KG1 (cell line): Measurements from ENCODE around the gene FAM120AOS.

Experiments
- DNase-seq: peaks from one replicate; lab custom pipeline; 2025; lab: John Stamatoyannopoulos, UW

Gene FAM120AOS

DNA sequence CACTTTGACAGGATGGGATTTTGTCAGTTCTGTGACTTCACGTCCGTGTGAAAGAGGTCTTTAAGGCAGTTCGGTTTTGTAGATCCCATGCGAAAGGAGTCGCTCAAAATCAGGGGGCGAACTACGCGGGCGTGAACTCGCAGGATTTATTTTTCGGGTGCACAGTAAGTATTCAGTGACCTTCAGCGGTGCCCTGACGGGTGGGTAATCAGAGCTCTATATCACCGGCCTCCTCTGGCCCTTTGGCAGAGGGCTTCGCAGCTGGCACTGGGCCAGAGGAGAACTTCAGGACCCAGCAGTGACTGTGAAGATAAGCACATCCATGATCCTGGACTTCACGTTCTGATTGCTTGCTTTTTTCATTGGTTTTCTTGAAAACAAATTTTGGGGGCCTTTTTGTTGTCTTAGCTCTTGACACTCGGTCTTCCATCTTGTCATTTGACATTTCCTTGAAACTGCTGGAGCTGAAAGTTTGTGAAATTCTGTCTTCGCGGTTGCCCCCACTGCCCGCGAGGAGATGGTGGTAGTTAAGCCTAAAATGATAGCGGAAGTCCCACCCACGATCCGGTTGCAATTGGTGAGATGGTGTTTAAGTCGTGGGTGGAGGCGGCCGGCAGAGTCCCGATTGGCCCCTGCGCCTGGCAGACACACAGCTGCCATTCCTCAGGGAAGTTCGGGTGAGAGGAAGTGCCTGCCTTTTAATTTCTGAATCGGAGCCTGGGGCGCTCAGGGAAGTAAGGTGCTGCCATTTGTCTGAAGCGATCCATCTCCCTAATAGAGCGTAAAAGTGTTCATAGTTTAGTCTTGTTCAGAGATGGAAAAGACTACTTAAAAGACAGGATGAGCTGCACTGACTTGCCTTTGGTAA is at the start of gene FAM120AOS:
Gene FAM120AOS (minus strand): TSS at position 535 of the 868 bp plus-strand sequence. CDS start 872 bp downstream, outside the sequence.
- peak; percentile 71 for DNase-seq

DNA sequence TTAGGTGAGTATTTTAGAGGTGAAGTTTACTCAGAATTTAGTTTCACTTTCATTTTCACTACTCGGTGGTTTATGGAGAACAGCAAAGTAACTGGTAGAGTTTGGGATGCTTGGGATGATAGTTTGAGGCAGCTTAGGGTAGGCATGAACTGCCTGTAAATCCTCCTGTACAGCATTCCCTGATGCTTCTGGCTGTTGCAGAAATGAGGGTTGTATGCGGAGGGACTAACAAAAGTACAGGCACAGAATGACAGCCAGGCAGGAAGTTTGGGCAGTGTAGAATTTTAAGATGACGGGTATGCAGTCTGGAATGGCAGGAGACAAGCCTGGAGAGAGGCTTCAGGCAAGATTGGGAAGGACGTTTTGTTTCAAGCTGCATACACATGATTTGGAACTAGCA is 48.0 kb upstream of the FAM120AOS start:
- DNase-seq: no peak

DNA sequence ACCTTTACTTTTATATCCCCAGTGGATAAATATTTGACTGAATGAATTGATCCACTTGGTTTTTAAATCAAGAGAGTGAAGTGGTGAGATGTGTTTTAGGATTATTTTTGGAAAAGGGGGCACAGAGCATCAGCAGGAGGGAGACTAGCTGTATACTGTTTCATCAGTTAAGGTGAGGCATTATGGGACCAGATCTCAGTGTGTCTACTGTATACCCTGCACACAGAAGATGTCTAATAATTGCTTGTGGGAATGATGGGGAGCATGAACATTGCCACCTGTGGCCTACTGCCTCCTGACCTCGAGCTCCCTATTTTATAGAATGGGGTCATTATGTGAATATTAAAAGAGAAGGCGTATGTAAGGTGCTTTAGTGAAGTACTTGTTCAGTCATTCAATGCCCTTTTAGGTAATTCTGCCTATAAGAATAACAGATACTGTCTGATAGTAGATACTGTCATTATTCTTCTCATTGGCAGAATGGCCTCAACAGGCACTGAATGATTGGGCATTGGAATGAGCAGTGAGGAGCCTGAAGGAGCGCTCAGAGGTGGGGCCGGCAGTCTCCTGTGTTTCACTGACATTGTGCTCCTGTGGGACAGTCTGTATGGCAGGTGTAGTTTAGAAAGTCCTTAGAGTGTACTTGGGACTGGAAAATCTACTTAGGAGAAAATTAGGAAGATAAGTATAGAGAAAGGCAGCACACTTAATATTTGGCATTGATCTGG is 47.4 kb upstream of the FAM120AOS start:
- DNase-seq: no peak

DNA sequence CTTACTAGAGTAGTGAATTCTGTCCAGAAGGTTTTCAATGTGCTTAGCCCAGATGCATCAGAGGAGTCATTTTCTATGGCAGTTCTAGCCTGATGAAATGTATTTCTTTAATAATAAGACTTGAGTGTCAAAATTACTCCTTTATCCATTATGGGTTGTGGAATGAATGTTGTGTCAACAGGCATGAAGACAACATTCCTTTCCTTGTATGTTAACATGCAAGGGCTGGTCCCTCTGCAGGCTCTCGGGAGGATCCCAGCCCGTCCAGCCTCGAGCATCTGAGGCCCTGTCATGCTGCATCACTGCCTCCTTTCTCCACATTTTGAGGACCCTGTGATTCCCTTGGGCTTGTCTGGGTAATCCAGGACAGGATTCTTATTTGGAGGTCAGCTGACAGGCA is 42.9 kb upstream of the FAM120AOS start:
- no peak for DNase-seq

DNA sequence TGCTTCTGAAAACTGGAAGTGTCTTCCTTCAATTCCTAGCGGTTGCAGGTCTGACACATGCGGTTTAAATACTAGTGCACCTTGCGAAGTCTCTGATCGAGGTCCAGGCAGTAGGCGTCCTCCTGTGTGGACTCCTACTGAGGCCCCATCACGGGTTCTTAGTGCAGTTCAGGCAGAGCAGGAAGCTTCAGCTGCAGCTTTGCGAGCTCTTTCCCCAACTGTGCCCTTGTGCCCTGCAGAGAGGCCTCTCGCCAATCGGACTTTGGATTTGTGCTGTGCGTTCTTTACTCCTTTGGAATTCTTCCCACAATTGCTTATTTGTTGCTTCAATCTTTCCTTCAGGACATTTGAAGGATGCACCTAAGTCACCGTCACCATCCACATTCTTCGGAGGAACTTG is 40.6 kb upstream of the FAM120AOS start:
- DNase-seq: no peak

DNA sequence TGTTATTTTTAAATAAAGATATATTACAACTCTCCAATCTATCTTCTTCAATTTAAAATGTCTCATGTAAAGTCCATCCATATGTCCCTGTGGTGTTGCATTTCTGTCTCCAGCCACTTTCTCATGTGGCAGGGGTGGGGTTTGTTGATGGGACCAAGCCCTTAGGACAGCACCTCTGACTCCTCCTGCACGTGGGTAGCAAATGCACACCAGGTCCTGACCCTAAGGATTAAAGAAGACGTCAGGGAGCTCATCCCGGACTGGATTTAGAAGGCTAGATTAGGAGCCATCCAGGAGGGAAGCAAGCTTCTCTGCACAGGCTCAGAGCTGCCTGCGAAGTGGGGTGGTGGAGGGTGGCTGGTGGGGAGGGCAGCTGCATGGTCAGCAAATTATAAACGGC is 38.9 kb upstream of the FAM120AOS start:
- no peak for DNase-seq

DNA sequence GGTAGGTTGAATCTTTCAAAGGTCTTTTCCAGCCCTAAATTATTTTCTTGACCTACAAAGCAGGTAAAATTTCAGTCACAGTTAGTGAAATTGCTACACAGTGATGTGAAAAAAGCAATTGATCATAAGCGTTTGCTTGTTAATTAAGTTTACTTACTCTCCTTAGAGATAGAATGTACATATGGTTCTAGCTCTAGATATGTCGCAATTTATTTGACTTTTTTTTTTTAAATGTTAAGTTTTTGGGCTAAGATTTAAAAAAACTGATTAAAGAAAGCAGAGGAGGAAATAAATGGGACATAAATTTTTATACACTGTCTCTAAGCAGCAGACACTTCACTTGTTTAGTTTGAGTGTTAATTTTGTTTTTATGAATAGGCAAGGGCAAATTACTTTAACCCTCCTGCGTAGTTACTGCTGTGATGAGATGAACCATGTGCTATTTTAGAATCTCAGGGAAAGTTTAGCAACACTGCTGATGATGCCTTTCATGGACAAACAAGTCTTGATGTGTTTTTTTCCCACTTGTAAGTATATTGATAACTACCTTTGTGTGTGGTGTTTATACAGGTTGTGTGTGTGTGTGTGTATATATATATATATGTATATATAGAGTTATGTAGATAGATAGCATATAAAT is 38.3 kb upstream of the FAM120AOS start:
- DNase-seq: no peak

DNA sequence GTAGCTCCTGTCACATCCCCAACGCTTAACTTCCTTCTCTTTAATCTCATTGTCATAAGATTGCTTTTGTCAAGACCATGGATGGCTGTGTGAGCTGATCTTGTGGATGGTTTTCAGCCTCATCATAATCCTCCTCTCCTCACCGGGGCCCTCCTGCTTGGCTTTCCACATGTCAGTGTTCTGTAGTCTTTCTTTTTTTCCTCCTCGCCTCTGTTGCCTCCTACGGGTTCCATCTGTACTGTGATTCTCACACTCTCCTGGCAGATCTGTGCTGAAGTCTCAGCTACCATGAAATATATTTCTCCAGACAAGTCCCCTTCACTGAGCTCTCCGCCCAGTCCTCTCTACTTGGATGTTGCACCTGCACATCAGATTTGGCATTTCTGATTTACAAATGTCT is 34.9 kb upstream of the FAM120AOS start:
- no peak for DNase-seq

DNA sequence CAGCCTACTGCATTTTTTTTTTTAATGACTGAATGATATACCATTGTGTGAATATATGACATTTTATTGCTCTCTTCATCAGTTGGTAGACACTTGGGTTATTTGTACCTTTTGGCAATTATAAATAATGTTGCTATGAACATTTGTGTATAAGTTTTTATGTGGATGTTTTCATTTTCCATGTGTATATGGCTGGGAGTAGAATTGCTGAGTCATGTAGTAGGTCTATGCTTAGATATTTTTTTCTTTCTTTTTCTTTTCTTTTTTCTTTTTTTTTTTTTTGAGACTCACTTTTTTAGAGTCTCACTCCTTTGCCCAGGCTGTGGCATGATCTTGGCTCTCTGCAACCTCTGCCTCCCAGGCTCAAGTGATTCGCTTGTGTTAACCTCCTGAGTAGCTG is 32.9 kb upstream of the FAM120AOS start:
- DNase-seq: no peak

DNA sequence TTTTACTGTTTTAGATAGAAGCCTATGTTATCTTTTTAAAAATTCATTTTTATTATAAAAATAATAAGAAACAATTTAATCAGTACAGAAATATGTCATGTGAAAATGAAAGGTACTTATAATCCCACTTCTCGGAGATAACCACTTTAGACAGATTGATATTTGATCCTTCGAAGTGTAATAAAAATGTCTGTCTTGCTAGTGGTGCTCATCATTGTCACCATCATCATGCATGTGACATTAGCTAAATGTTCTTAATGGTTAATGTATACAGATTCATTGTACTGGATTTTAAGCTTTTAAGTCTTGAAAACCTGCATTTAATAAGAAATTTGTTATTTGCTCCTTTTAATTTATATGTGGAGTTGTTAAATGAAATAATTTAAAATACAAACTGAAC is 30.1 kb upstream of the FAM120AOS start:
- DNase-seq: no peak

DNA sequence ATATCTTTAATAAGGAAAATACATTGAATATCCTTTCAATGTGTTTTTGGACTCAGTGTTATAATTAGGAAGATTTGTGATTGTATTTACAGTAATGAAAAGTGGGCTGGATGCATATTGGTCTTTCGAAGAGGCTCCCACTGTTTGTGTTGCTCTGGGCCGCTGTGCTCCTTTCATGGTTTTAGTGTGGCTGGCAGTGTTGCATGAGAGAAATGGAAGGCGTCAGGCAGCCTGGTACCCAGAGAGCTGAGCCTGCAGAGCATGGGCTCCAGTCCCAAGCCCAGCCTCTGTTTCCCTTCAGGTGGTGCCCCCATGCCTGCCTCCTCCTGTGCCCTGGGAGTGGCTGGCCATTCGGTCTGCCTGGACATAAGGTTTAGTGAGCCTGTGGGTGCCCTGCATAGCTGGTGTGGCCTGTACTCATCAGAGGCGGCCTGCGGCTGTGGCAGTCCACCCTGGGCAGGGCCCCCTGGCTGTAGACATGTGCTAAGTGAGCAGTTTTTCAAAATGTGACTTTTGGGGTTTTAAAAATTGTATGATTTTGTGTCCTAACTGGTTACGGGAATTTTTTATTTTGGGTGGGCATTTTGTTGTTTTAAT is 27.4 kb upstream of the FAM120AOS start:
- no peak for DNase-seq

DNA sequence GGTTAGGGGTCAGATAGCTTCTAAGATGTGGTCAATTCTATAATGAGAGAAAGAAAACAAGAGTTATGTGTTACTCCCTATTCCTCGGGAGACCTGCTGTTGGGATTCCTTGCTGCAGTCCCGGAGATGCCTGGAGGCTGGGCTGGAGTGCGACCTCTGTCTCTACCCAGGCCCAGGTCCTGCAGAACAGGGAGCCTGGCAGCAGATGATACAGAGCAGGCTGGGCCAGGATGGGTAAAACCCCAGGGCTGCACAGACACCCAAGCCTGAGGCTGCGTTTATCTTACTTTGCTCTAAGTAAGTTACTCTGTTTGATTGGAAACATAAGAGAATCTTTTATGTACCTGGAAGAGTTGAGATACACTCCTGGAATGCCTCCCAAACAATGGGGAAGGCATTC is 26.9 kb upstream of the FAM120AOS start:
- no peak for DNase-seq

DNA sequence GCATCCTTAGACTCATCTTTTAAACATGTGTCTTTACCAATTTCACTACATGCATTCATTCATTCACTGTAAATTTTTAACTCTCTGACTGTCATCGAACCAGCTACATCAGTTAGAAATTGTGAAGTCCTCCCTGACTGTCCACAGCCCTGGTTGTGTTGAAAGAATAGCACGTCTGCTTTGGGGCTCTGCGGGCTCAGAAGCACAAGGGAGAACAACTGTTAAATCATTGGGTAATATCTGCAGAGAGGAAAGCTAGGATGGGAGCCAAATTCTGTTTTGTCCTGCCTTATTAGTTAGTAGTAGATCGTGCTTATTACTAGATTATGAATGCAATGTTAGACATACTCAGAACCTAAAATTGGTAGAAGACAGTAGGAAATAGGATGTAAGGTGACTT is 26.3 kb upstream of the FAM120AOS start:
- DNase-seq: no peak

DNA sequence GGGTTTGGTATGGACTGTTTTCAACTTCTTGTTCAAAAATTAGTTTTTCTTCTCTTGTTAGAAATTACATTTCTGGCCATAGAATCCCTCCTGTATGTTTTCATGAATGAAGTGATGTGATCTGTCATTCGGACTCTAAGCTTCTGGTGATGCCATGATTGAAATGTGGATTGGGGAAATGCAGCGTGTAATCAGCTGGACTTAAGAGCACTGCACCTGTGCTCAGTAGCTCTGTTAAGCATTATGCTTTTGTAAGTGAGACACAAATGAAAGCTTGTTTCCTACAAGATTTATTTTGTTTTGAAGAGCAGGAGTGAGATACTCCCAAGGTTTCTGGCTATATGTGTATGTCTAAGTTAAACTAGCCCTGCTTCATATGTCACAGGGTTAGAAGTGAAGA is 24.0 kb upstream of the FAM120AOS start:
- no peak for DNase-seq

DNA sequence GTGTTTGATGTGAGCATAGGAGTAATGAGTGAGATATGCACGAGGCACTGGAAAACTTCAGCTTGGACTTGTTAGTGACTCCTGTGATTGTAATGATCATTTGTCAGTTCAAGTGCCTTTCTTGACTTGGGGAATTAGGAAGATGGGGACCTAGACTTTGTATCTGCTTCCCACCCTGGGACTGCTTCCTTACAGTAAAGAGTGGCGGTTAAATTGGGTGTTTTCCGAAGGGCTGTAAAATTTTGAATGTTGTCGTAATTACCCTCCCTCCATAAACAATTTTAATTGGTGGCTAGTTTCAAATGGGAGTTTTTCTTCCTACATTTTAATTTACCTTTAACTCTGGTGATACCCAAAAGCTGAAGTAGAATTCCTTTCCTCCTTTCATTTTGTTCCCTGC is 23.5 kb upstream of the FAM120AOS start:
- DNase-seq: no peak

DNA sequence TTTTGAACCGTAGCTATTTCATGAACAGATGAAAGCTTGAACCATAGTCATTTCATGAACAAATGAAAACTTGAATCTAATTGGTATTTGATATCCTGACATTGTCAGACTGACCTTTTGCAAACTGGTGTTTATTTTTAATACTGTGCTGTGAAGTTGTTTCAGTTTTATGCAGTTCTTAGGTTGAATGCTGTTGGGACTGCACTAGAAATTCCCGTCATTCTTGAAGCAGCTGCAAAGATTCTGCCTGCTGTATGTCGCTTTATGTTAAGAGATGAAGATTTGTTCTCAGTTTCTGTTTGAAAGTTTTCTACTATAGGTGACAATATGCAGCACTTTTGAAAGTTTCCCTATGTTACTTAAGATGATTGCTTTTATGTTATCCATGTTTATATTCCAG is 22.5 kb upstream of the FAM120AOS start:
- no peak for DNase-seq

DNA sequence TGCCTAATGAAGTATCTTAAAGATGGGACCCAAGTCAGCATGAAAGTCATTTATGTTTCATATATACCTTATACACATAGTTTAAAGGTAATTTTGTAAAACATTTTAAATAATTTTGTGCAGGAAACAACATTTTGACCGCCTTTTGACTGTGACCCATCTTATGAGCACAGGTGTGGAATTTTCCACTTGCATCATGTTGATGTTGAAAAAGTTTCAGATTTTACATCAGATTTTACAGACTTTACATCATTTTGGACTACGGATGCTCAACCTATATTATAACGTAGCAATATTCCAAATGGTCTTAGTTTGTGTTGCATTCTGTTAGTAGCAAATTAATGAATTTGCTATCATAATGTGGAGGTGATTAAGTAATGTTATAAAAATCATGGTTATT is 21.7 kb upstream of the FAM120AOS start:
- DNase-seq: no peak

DNA sequence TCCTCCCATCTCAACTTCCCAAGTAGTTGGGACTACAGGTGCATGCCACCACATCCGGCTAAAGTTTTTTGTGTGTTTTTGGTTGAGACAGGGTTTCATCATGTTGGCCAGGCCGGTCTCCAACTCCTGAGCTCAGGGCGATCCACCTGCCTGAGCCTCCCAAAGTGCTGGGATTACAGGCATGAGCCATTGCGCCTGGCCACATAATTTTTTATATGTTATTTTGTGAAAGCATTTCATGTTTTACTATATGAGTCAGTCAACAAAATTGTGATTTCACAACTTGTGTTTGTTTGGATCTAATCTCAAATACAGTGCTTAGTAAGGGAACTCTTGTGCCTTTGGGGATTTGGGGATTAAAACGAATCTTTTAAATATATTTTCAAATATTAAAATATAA is 20.0 kb upstream of the FAM120AOS start:
- DNase-seq: no peak

DNA sequence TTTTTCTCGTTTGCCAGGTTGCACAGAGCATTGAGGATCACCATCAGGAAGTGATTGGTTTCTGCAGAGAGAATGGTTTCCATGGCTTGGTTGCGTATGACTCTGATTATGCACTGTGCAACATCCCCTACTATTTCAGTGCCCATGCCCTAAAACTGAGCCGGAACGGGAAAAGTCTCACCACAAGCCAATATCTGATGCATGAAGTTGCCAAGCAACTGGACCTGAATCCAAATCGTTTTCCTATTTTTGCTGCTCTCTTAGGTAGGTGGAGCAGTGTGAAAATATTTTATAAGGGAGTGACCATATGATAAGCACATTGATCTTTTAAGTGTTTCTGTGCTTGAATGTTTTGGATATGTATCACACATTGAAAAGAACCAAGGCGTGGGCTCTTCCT is 17.7 kb upstream of the FAM120AOS start:
- DNase-seq: no peak

DNA sequence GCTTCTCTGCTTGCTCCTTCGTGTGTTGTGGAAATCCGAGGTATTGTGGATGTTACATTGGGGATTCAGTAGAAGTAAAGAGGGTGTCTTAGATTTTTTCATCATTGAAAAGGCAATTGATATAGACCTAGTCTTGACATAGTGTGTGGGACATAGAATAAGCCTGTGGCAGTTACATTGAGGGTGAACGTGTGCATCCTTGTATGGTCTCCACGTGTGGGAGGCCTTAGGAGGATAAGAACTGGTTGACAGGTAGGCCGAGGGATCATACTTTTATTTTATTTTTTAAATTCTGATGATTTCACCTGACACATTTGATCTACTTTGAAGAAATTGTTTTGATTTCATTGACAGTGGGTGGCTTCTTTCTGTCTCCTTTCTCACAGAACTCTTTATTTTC is 17.0 kb upstream of the FAM120AOS start:
- no peak for DNase-seq

DNA sequence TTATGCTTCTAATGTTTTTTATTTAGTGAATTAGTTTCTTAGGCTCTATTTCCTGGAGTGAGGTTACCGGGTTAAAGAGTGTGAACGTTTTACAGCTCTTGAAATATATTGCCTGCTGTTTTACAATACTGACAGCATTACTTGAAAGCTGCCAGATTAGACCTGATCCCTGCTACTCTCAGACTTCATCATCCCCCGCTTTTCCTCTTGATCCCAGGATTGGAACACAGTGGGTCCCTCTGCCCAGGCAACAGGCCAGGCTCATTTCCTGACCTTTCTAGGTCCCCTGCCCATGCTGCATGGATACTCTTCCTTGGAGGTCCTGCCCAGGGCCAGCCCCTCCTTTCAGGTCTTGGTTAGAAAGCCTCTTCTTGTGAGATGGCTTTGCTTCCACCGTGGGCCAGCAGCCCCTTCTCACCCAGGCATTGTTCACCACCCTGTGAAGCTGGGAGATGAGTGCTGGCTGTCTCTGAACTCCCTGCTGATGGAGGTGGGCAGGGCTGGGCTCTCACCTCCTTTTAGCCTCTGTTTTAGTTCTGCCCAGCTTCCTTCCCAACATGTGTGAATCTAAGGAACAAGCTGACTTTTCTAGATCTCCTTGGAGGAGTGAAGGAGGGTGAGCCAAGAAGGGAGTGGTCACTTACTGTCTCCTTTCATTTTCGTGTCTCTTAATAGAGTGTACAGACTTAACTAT is 15.5 kb upstream of the FAM120AOS start:
- no peak for DNase-seq

DNA sequence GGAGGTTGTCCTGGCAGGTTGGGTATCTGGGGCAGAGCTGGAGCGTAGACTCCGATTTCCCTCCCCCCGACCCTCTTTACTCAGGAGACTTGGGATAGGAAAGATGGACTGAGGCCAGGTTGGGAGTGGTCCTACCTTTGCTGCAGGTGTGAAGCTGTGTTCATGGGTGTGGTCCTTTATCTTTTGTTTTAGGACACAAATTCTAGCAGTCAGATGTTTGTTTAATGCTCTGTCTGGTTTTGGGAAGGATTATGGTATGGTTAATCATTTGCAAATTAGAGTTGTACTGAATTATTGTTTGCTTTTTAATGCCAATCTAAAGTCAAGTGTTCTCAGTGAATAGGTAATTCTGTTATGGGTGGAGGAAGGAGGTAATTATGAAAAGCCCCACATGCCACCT is 14.1 kb upstream of the FAM120AOS start:
- no peak for DNase-seq
